ENCODE measurements around the gene PKDREJ.

Gene PKDREJ

DNA sequence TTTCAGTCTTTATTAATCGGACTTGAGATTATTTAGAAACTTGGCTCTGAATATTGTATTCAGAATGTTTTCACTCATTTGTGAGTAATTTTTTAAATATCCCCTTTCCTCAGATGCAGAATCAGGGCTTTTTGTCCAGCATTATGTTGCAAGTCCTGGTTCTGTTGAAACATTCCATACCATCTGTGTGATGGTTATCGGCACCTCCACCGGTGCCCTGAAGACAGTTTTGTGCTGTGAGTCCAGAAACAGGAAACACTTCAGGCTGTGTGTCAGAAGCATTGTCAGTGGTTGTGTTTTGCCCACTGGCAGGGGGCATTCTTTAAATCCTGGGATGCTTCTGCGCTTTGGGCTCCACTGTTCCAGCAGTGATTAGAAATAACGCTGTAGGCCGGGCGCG is 33.4 kb downstream of the PKDREJ start:
- no peak overlapping the region for H3K27ac ChIP-seq
- TF ChIP-seq, protein P1, sequence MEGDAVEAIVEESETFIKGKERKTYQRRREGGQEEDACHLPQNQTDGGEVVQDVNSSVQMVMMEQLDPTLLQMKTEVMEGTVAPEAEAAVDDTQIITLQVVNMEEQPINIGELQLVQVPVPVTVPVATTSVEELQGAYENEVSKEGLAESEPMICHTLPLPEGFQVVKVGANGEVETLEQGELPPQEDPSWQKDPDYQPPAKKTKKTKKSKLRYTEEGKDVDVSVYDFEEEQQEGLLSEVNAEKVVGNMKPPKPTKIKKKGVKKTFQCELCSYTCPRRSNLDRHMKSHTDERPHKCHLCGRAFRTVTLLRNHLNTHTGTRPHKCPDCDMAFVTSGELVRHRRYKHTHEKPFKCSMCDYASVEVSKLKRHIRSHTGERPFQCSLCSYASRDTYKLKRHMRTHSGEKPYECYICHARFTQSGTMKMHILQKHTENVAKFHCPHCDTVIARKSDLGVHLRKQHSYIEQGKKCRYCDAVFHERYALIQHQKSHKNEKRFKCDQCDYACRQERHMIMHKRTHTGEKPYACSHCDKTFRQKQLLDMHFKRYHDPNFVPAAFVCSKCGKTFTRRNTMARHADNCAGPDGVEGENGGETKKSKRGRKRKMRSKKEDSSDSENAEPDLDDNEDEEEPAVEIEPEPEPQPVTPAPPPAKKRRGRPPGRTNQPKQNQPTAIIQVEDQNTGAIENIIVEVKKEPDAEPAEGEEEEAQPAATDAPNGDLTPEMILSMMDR (conservative IDR thresholded peaks at IDR 0.05) = no peak

DNA sequence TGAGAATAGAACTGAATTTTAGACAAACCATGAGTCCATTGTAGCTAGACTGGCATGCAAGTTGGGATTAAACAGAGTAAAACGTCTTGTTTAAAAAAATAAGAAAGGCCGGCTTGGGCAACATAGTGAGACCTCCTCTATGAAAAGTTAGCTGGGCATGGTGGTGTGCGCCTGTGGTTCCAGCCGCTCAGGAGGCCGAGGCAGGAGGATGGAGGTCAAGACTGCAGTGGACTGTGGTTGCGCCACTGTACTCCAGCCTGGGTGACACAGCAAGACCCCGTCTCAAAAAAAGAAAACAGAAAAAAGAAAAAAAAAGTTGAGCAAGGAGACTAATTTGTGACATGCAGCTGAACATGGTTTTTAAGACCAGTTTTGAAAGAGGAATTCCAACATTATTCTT is 36.6 kb downstream of the PKDREJ start:
- no peak overlapping the region for H3K27ac ChIP-seq
- TF ChIP-seq, protein P1 (conservative IDR thresholded peaks at IDR 0.05) = no peak

GRCh38 chr22:46225631-46226030 is 37.5 kb downstream of the PKDREJ start:
- no peak overlapping the region for H3K27ac ChIP-seq
- TF ChIP-seq, protein P1 (conservative IDR thresholded peaks at IDR 0.05) = no peak

DNA sequence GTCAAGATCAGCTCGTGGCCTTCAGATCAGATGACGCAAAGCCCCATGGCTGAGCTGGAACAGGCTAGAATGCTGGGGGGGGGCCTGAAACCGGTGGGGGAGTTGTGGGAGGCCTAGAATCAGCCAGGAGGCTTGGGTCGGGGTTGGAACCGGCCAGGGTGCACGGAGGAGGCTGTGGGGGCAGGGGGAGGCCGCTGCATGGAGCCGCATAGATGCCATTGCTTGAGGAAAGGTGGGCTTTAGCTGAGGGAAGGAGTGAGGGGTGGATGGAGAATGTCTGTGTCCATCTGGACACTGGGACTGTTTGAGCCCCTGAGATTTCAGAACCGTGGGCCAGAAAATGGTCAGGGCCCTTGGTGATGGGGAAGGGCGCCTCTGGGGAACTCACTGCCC is 38.2 kb downstream of the PKDREJ start:
- H3K27ac ChIP-seq = no peak overlapping the region
- TF ChIP-seq, protein P1 (conservative IDR thresholded peaks at IDR 0.05) = no peak

GRCh38 chr22:46224044-46224897 is 38.9 kb downstream of the PKDREJ start:
- TF ChIP-seq, protein P1 (conservative IDR thresholded peaks at IDR 0.05) = no peak
- H3K27ac ChIP-seq = no peak overlapping the region

GRCh38 chr22:46220921-46221320 is 42.2 kb downstream of the PKDREJ start:
- TF ChIP-seq, protein P1 (conservative IDR thresholded peaks at IDR 0.05) = no peak
- H3K27ac ChIP-seq = no peak overlapping the region

GRCh38 chr22:46219636-46220035 is 43.5 kb downstream of the PKDREJ start:
- no peak overlapping the region for H3K27ac ChIP-seq
- TF ChIP-seq, protein P1 (conservative IDR thresholded peaks at IDR 0.05) = no peak

Measured in VCaP (cell line).